HEK293T (cell line): ENCODE data around the gene PDZD2.

ENCODE experiments used
- ARNT ChIP-seq: fragments of 450-650 bp; IDR thresholded peaks from 2 replicates; pipeline ENCODE4 v1.6.1; 2017; ENCODE audit warnings: mild to moderate bottlenecking
- BHLHE40 ChIP-seq: fragments of 450-650 bp; IDR thresholded peaks from 2 replicates; pipeline ENCODE4 v1.6.1; 2016; ENCODE audit warnings: mild to moderate bottlenecking, moderate library complexity, borderline replicate concordance
- CTBP1 ChIP-seq: fragments of 450-650 bp; IDR thresholded peaks from 2 replicates; pipeline ENCODE4 v1.6.1; 2016; ENCODE audit warnings: borderline replicate concordance
- ELF4 ChIP-seq: fragments of 450-650 bp; IDR thresholded peaks from 2 replicates; pipeline ENCODE4 v1.6.1; 2017; ENCODE audit warnings: antibody characterized with exemption
- FOXA1 ChIP-seq: fragments of 450-650 bp; IDR thresholded peaks from 2 replicates; pipeline ENCODE4 v1.6.1; 2016; ENCODE audit warnings: mild to moderate bottlenecking
- FOXK2 ChIP-seq: fragments of 450-650 bp; IDR thresholded peaks from 2 replicates; pipeline ENCODE4 v1.6.1; 2016; ENCODE audit warnings: mild to moderate bottlenecking
- LEF1 ChIP-seq: fragments of 450-650 bp; IDR thresholded peaks from 2 replicates; pipeline ENCODE4 v1.6.1; 2017; ENCODE audit warnings: mild to moderate bottlenecking, borderline replicate concordance
- SP1 ChIP-seq: fragments of 450-650 bp; IDR thresholded peaks from 2 replicates; pipeline ENCODE4 v1.6.1; 2017
- TARDBP ChIP-seq: fragments of 450-650 bp; IDR thresholded peaks from 2 replicates; pipeline ENCODE4 v1.6.1; 2016
- ZNF384 ChIP-seq: fragments of 450-650 bp; IDR thresholded peaks from 2 replicates; pipeline ENCODE4 v1.6.1; 2016
- TF ChIP-seq, protein P1 (sequence below): fragments of 450-650 bp; IDR thresholded peaks from 2 replicates; pipeline ENCODE4 v1.6.1; 2016

DNA sequence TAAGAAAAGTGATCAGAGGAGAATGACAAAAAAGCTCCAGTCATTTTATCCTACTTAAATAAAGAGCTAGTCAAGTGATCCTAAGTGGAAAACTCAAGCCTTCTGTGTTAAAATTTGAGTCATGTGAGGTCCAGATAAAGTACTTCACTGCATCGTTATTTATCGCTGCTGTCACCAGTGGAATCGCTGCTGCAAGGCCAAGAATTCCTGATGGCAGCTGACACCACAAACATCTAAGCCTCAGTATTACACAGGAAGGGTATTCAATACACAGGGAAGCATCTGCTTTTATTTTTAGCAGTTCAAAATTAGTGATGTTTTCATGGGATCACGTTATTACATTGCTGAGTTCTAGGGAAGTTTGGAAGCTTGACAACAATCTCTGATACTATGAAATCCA is 344.9 kb downstream of the PDZD2 start:
- TF ChIP-seq TARDBP (no peak), ZNF384 (no peak), CTBP1 (no peak), ELF4 (no peak), FOXA1 (no peak), BHLHE40 (no peak), SP1 (no peak), ARNT (no peak), FOXK2 (no peak), LEF1 (no peak)
- TF ChIP-seq, protein P1, sequence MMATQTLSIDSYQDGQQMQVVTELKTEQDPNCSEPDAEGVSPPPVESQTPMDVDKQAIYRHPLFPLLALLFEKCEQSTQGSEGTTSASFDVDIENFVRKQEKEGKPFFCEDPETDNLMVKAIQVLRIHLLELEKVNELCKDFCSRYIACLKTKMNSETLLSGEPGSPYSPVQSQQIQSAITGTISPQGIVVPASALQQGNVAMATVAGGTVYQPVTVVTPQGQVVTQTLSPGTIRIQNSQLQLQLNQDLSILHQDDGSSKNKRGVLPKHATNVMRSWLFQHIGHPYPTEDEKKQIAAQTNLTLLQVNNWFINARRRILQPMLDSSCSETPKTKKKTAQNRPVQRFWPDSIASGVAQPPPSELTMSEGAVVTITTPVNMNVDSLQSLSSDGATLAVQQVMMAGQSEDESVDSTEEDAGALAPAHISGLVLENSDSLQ: no peak
